GM13977 (cell line): ENCODE results near the gene COLGALT1.

Experiments
- DNase-seq: peaks from one replicate; pipeline ENCODE4 v3.0.0; 2012; ENCODE audit warnings: low spot score
- CTCF ChIP-seq: IDR thresholded peaks from 2 replicates; pipeline ENCODE4 v1.5.1; 2012; ENCODE audit warnings: mild to moderate bottlenecking, control low read depth; ENCODE audit not compliant: insufficient read depth; ENCODE audit errors: extremely low read depth, missing control alignments
- in situ Hi-C: fragments of 300-500 bp; cut with MboI; formaldehyde crosslinking; loops from one replicate; pipeline ENCODE4 v1.12.0; 2022; ENCODE audit warnings: low sequenced_read_pairs, low pct_unique_long_range_greater_than_20kb, mixed read lengths, inconsistent platforms; ENCODE audit not compliant: unreplicated experiment

The COLGALT1 gene

GRCh38 chr19:17604372-17605025, 49.0 kb downstream of the COLGALT1 start:
- DNase-seq = no peak
- no peak for TF ChIP-seq CTCF
- in situ Hi-C loops = no loop called here

DNA sequence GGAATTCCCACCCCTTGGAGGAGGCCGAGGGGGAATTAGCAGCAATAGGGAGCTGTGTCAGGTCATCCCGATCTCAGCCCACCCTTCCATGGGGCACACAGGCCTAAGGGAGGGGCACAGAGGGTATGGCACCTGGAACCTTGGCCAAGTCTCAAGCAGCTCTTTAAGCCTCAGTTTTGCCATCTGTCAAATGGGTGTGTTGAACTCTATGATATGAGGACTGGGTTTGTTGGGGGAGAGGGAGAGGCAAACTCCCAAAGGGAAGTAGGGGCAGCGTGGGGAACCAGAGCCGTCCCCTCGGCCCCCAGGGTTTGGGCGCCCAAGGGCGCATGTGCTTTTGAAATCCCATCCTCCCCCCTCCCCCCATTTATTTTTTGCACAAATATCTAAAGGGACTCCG, 49.7 kb downstream of the COLGALT1 start:
- no peak for TF ChIP-seq CTCF
- in situ Hi-C loops = no loop called here
- DNase-seq = no peak

DNA sequence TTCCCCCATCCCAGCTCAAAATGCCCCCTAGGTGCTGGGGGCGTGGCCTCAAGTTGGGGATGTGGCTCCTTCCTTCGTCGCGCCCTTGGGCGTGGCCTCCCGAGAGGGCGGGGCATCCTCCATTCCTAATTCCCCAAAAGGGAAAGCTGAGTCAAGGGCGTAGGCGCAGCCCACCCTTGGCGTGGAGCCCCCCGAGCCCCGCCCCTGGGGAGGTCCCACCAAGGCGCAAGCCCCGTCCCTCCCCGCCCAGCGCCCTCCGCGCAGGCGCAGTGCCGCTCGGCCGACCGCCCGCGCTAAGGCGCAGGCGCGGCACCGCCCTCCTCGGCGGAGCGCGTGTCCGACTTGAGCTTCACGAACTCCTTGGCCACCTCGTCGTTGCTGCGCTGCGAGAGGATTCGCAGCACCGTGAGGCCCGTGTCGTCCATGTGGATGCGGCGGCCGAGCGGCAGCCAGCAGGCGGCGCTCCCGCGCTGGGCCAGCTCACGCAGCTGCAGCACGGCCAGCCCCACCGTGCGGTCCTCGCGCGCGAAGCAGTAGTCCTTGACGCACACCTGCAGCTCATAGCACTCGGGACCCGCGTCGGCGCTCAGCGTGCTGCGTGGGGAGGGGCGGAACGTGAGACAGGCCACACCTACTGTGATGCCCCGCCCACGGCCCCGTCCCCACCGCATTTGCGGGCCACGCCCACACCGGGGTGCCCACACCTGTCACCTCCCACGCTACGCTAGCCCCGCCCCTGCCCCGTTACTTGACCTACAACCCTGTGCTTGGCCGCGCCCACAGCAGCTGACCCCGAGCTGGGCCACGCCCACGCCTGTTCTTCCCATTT, 50.5 kb downstream of the COLGALT1 start:
- DNase-seq = peak; percentile 97
- in situ Hi-C loops = no loop called here
- TF ChIP-seq CTCF = peak; percentile 67

- no peak for DNase-seq
- in situ Hi-C loops = no loop called here
Measured at GRCh38 chr19:17606590-17607185, 51.2 kb downstream of the COLGALT1 start.

GRCh38 chr19:17607936-17608335, 52.5 kb downstream of the COLGALT1 start:
- TF ChIP-seq CTCF = no peak

More at GRCh38 chr19:17606590-17607185, 51.2 kb downstream of the COLGALT1 start:
- TF ChIP-seq CTCF = peak; percentile 24

DNA sequence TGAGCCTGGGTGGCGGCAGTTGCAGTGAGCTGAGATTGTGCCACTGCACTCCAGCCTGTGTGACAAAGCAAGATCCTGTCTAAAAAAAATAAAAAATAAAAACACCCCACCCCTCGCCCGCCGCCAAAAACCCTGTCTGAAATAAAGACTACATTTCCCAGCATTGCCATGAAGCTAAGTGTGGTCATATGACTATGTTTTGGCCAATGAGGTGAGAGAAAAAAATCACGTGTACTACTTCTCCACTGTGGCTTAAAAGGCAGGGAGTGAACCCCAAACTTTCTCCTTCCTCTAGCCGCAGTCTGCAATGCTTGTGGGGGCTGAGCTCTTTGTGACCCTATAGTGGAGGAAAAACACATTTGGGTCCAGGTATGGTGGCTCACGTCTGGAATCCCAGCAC, 54.9 kb downstream of the COLGALT1 start:
- in situ Hi-C loops = no loop called here
- TF ChIP-seq CTCF = no peak
- DNase-seq = peak; percentile 77

More at GRCh38 chr19:17607936-17608335, 52.5 kb downstream of the COLGALT1 start:
- in situ Hi-C loops = no loop called here
- no peak for DNase-seq
